ENCODE results near the gene AHSP. TPM values are rescaled to one million over a fixed set of nuclear protein-coding genes. Genes with fewer than 3 reads are reported as not detected.
"Not testable (repeated sequence)": the region's sequence is repeated elsewhere in the genome, so short reads cannot be mapped to it uniquely, and the experiment has no call there.

AHSP gene, protein sequence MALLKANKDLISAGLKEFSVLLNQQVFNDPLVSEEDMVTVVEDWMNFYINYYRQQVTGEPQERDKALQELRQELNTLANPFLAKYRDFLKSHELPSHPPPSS
- not detected for total RNA-seq

DNA sequence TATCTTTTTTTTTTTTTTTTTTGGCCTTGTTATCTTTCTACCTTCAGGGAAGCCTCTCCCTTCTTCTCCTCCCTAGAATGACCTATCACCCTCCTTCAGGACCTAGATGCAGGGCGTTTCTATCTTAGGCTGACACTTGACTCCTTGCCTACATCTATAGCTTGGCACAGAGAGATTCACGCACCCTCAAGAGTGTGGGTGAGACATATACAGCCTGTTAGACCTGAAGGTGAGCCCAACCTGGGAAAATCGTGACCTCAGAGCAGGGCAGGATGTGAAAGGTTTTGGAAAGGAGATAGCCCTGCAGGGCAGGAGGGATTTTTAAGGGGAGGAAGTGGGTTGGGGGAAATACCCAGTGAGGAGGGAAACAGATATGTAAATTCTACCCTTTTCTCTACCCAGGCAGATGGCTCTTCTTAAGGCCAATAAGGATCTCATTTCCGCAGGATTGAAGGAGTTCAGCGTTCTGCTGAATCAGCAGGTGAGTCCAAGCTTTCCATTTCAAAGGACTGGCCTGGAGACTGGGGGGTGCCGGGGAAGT lies at the start of gene AHSP:
Gene AHSP, plus strand, starts transcription at position 167 of the 541 bp plus-strand sequence. Its CDS starts 240 bp downstream, at position 407.
- Histone ChIP-seq H3K27me3 (no peaks in the 10 kb centered on the region), H3K4me3 (replicated peaks in 1 of 3) (no peak within 1 kb of the TSS), H3K4me1 (peaks cover 0 to 7% of the 10 kb centered on the region in 2 donors), H3K9me3 (no peaks in the 10 kb centered on the region), H3K36me3 (no peaks in the 10 kb centered on the region), H3K27ac (no peak within 1 kb of the TSS)
- intact Hi-C loops (cut with DNase I) = no loop called here
- no peak for DNase-seq
- 62 to 64% methylated on average over 6 of the region's 6 CpGs for WGBS, 2 donors
- TF ChIP-seq, protein P1, sequence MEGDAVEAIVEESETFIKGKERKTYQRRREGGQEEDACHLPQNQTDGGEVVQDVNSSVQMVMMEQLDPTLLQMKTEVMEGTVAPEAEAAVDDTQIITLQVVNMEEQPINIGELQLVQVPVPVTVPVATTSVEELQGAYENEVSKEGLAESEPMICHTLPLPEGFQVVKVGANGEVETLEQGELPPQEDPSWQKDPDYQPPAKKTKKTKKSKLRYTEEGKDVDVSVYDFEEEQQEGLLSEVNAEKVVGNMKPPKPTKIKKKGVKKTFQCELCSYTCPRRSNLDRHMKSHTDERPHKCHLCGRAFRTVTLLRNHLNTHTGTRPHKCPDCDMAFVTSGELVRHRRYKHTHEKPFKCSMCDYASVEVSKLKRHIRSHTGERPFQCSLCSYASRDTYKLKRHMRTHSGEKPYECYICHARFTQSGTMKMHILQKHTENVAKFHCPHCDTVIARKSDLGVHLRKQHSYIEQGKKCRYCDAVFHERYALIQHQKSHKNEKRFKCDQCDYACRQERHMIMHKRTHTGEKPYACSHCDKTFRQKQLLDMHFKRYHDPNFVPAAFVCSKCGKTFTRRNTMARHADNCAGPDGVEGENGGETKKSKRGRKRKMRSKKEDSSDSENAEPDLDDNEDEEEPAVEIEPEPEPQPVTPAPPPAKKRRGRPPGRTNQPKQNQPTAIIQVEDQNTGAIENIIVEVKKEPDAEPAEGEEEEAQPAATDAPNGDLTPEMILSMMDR (IDR thresholded peaks at IDR 0.05) = no peak
- no peak for TF ChIP-seq POLR2A (IDR thresholded peaks at IDR 0.05)

DNA sequence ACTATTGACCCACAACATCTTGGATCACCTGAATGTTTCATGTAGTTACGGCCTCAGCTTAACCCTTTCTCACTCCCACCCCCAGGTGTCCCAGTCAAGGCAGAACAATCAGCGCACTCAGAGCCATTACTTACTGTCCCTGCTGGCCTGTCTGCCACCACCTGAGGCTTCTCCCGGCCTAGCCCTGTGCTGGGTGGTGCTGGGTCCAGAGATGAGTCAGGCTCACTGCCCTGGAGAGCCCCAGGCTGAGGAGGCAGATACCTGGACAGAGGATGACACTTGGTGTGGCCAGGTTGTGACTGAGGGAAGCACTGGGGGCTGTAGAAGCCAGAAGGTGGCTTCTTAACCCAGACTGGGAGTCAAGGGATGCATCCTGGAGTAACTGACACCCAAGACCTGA lies 48.7 kb upstream of the AHSP start:
- Histone ChIP-seq H3K27ac (no peak overlapping the region), H3K4me3 (replicated peaks in 1 of 3) (no peak overlapping the region), H3K27me3 (no peaks in the 10 kb centered on the region), H3K9me3 (no peaks in the 10 kb centered on the region), H3K4me1 (peaks cover 0 to 12% of the 10 kb centered on the region in 2 donors), H3K36me3 (peaks cover 0 to 2% of the 10 kb centered on the region in 2 donors)
- intact Hi-C loops (cut with DNase I) = no loop called here
- WGBS, 2 donors = 87 to 100% methylated on average over 2 to 3 of the region's 3 CpGs
- TF ChIP-seq POLR2A (IDR thresholded peaks at IDR 0.05) = no peak
- DNase-seq = no peak

DNA sequence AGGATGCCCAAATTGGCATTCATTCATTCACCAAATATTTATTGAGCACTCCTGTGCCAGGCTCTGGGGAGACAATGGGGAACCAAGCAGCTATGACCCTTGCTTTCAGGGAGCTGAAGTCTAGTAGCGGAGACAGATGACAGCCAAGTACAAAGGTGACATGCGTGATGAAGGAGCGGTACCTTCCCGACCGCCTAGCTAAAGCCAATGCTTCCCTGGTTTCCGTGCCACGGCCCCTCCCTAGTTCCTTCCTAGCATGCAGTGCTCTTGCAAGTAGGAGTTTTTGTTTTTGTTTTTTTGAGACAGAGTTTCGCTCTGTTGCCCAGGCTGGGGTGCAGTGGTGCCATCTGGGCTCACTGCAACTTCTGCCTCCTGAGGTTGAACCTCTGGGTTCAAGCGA lies 47.9 kb upstream of the AHSP start:
- TF ChIP-seq, protein P1 (IDR thresholded peaks at IDR 0.05) = no peak
- TF ChIP-seq POLR2A (IDR thresholded peaks at IDR 0.05) = no peak
- Histone ChIP-seq H3K4me3 (replicated peaks in 1 of 3) (no peak overlapping the region), H3K27me3 (no peaks in the 10 kb centered on the region), H3K27ac (no peak overlapping the region), H3K9me3 (no peaks in the 10 kb centered on the region), H3K4me1 (peaks cover 0 to 15% of the 10 kb centered on the region in 2 donors), H3K36me3 (peaks cover 0 to 2% of the 10 kb centered on the region in 2 donors)
- no peak for DNase-seq
- intact Hi-C loops (cut with DNase I) = no loop called here
- WGBS, 2 donors = 78 to 95% methylated on average over 9 of the region's 9 CpGs

DNA sequence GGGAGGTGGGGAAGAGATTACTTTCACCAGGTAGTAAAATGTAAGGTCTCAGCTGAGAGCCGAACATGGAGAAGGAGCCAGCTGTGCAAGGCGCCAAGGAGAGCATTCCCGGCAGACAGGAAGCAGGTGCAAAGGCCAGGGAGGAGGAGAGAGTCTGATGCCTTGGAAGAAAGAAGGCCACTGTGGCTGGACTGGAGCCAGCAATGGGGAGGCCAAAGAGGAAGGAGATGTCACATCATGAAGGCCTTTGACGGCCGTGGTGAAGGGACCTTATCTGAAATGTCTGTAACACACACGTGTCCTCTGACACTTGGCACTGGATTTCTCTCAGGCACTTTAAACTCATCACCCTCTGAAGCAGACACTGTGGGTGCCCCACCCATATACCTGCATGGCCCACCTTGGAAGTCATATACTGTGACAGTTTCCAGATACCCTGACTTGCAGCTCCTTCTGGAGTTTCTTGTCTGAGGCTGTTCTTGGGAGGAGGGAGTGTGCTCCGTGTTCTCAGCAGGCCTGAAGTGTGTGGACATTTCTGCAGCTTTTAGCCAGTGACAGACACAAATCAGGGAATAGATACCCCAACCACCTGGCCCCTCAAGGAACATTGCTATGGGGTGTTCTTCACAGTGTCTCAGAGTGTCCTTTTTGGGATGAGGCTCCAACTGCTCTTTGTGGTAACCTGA lies 46.7 kb upstream of the AHSP start:
- 54 to 66% methylated on average over 7 of the region's 7 CpGs for WGBS, 2 donors

DNA sequence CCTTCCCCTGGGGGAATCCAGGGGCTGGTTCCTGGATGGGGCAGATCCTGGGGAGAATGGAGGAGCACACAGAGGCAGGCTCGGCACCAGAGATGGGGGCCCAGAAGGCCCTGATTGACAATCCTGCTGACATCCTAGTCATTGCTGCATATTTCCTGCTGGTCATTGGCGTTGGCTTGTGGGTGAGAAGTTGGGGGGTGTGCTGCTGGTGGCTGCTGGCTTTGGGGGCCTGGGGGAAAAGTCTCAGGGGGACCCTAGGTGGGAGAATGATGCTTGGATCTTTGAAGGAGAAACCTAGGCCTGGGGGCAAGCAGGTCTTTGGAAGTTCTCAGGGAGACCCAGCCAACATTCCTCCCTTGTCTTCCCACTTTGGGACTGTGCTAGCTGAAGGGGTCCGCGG lies 44.6 kb upstream of the AHSP start, which contains the start of gene SLC5A2:
Gene SLC5A2, plus strand, starts transcription at position 43 of the 400 bp plus-strand sequence. Its CDS starts 14 bp downstream, at position 57.
- TF ChIP-seq, protein P1 (IDR thresholded peaks at IDR 0.05) = no peak
- TF ChIP-seq POLR2A (IDR thresholded peaks at IDR 0.05) = no peak
- no peaks in the 10 kb centered on the region for H3K36me3 ChIP-seq
- no peak within 1 kb of the TSS for H3K4me3 ChIP-seq (replicated peaks in 1 of 3)
- DNase-seq = no peak
- H3K9me3 ChIP-seq = no peaks in the 10 kb centered on the region
- peaks cover 6 to 17% of the 10 kb centered on the region in 2 donors for H3K4me1 ChIP-seq
- intact Hi-C loops (cut with DNase I) = no loop called here
- no peak within 1 kb of the TSS for H3K27ac ChIP-seq
- WGBS, 2 donors = 85 to 92% methylated on average over 4 of the region's 4 CpGs
- no peaks in the 10 kb centered on the region for H3K27me3 ChIP-seq

More for the DNA sequence above, 46.7 kb upstream of the AHSP start:
- peaks cover 0 to 14% of the 10 kb centered on the region in 2 donors for H3K4me1 ChIP-seq
- no peak overlapping the region for H3K4me3 ChIP-seq (replicated peaks in 1 of 3)
- intact Hi-C loops (cut with DNase I) = no loop called here
- no peaks in the 10 kb centered on the region for H3K9me3 ChIP-seq
- peaks cover 0 to under 1% of the 10 kb centered on the region in 2 donors for H3K36me3 ChIP-seq
- TF ChIP-seq, protein P1 (IDR thresholded peaks at IDR 0.05) = no peak
- TF ChIP-seq POLR2A (IDR thresholded peaks at IDR 0.05) = no peak
- DNase-seq = no peak
- no peaks in the 10 kb centered on the region for H3K27me3 ChIP-seq
- no peak overlapping the region for H3K27ac ChIP-seq

DNA sequence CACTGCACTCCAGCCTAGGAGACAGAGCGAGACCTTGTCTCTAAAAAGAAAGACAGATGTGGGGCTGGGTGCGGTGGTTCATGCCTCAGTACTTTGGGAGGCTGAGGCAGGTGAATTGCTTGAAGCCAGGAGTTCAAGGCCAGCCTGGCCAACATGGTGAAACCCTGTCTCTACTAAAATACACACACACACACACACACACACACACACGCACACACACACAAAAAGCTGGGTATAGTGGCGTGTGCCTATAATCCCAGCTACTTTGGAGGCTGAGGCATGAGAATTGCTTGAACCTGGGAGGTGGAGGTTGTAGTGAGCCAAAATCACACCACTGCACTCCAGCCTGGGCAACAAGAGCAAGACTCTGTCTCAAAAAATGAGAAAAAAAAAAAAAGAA lies 43.7 kb upstream of the AHSP start:
- intact Hi-C loops (cut with DNase I); H3K27me3 ChIP-seq; H3K4me3 ChIP-seq (replicated peaks in 1 of 3); H3K27ac ChIP-seq; H3K36me3 ChIP-seq; H3K9me3 ChIP-seq; DNase-seq: not testable (repeated sequence)
- peaks cover 12 to 20% of the 10 kb centered on the region in 2 donors for H3K4me1 ChIP-seq
- 98 to 100% methylated on average over 4 of the region's 4 CpGs for WGBS, 2 donors

Measured in thyroid gland (tissue), 4 donors.